HepG2 (cell line): ENCODE data around the gene TACC3. TPM values are rescaled to one million over a fixed set of nuclear protein-coding genes. Genes with fewer than 3 reads are reported as not detected.

Experiments
- ATAC-seq: fragments of 200-7000 bp; cut with Tn5 transposase; 3 replicates; pipeline ENCODE4 v1.9.1; 2020; ENCODE audit warnings: mild to moderate bottlenecking, moderate library complexity
- BruUV-seq: library from RNA; stranded (reverse); fragments of 400-500 nt; replicated peaks from 2 replicates; lab custom pipeline; 2021; lab: Mats Ljungman, UMichigan
- CTCF ChIA-PET: fragments of 300-600 bp; formaldehyde crosslinking; extraction: SDS; loops from one replicate; lab custom pipeline; 2021; ENCODE audit warnings: low total read pairs, inconsistent platforms, low intra/inter-chr PET ratio; lab: Yijun Ruan, JAX
- POLR2A ChIA-PET: fragments of 350-600 bp; sonication (Branson Sonifier 250); formaldehyde crosslinking; loops from one replicate; lab custom pipeline; 2020; ENCODE audit warnings: antibody characterized with exemption, inconsistent platforms; lab: Yijun Ruan, JAX
- DNase-seq: peaks from one replicate; pipeline ENCODE4 v3.0.0-alpha.2; 2015; ENCODE audit warnings: low spot score
- FAIRE-seq: peaks from 3 replicates; lab custom pipeline; 2011; peaks lifted over from hg19 to GRCh38; lab: Jason Lieb, UNC
- H2AFZ ChIP-seq: one replicate; pipeline ENCODE4 v1.6.1; 2011; ENCODE audit warnings: low read length, inconsistent platforms
- H3K27ac ChIP-seq: fragments of 300-600 bp; 3 replicates; pipeline ENCODE4 v1.8.0; 2011; ENCODE audit warnings: mixed run types, mild to moderate bottlenecking, mixed read lengths, low read length, inconsistent platforms; ENCODE audit not compliant: insufficient read depth; ENCODE audit errors: extremely low read length
- H3K27me3 ChIP-seq, 2 experiments: fragments of 200-600 bp in 1 of 2; 2 replicates in 1 of 2; 3 replicates in 1 of 2; pipeline versions ENCODE4 v1.6.0 to v1.8.0; 2011; ENCODE audit warnings: low read length in 2 of 2, mild to moderate bottlenecking in 2 of 2, moderate library complexity in 2 of 2, inconsistent platforms in 1 of 2; ENCODE audit not compliant: insufficient read depth in 2 of 2, control insufficient read depth in 1 of 2
- H3K36me3 ChIP-seq, 2 experiments: fragments of 200-600 bp in 1 of 2; replicated peaks in 1 of 2; 2 replicates in 1 of 2; 3 replicates in 1 of 2; pipeline versions ENCODE4 v1.5.1 to v1.8.0; 2011; ENCODE audit warnings: low read length in 2 of 2, inconsistent platforms in 1 of 2; ENCODE audit not compliant: insufficient read depth in 2 of 2, control insufficient read depth in 1 of 2
- H3K4me1 ChIP-seq: 2 replicates; pipeline ENCODE4 v1.5.1; 2012; ENCODE audit warnings: low read length, inconsistent platforms; ENCODE audit not compliant: insufficient read depth
- H3K4me2 ChIP-seq: 2 replicates; pipeline ENCODE4 v1.6.0; 2011; ENCODE audit warnings: low read depth, low read length, inconsistent platforms
- H3K4me3 ChIP-seq, 3 experiments: fragments of 200-600 bp in 1 of 3; sonication (generic), shearing (Covaris generic) in 1 of 3; replicated peaks in 1 of 3; 2 replicates each; pipeline ENCODE4 v1.5.1; 2011 to 2016; ENCODE audit warnings: low read length in 3 of 3, inconsistent platforms in 2 of 3, low read depth in 2 of 3, mild to moderate bottlenecking in 2 of 3, control low read depth in 1 of 3, mixed read lengths in 1 of 3; ENCODE audit not compliant: insufficient read depth in 1 of 3
- H3K79me2 ChIP-seq: one replicate; pipeline ENCODE4 v1.6.1; 2011; ENCODE audit warnings: low read length, inconsistent platforms; ENCODE audit not compliant: insufficient read depth
- H3K9ac ChIP-seq: 2 replicates; pipeline ENCODE4 v1.6.0; 2011; ENCODE audit warnings: mild to moderate bottlenecking, low read depth, low read length, inconsistent platforms; ENCODE audit not compliant: insufficient read depth
- H3K9me3 ChIP-seq: 2 replicates; pipeline ENCODE4 v1.5.1; 2012; ENCODE audit warnings: mild to moderate bottlenecking, low read length
- H4K20me1 ChIP-seq: 2 replicates; pipeline ENCODE4 v1.6.0; 2011; ENCODE audit warnings: inconsistent platforms, mild to moderate bottlenecking, low read length, moderate library complexity; ENCODE audit not compliant: insufficient read depth
- AGO2 ChIP-seq: fragments of 200-400 bp; formaldehyde crosslinking; optimal IDR thresholded peaks from 2 replicates; pipeline ENCODE3; 2017; ENCODE audit warnings: mild to moderate bottlenecking, low read depth, low read length, moderate library complexity
- AKAP8 ChIP-seq: sonication (generic); formaldehyde crosslinking; IDR thresholded peaks from 2 replicates; pipeline ENCODE4 v1.5.1; 2020; ENCODE audit warnings: mild to moderate bottlenecking, missing genetic modification reagents
- DR1 ChIP-seq: sonication (generic); formaldehyde crosslinking; IDR thresholded peaks from 2 replicates; pipeline ENCODE4 v1.8.0; 2021; ENCODE audit warnings: mild to moderate bottlenecking, missing genetic modification reagents, inconsistent platforms
- HNRNPL ChIP-seq: fragments of 200-400 bp; formaldehyde crosslinking; IDR thresholded peaks from 2 replicates; pipeline ENCODE4 v1.6.1; 2017; ENCODE audit warnings: mild to moderate bottlenecking, low read depth, low read length
- JARID2 ChIP-seq: sonication (generic); formaldehyde crosslinking; IDR thresholded peaks from 2 replicates; pipeline ENCODE4 v1.8.1; 2023; ENCODE audit warnings: missing genetic modification reagents, inconsistent platforms; ENCODE audit not compliant: insufficient replicate concordance
- RBFOX2 ChIP-seq: fragments of 200-400 bp; formaldehyde crosslinking; IDR thresholded peaks from 2 replicates; pipeline ENCODE4 v1.6.1; 2017; ENCODE audit warnings: low read depth, mild to moderate bottlenecking, low read length
- SRSF1 ChIP-seq: fragments of 200-400 bp; formaldehyde crosslinking; optimal IDR thresholded peaks from 2 replicates; pipeline ENCODE3; 2017; ENCODE audit warnings: mild to moderate bottlenecking, low read depth, low read length, moderate library complexity
- ZBTB7A ChIP-seq: sonication (generic); formaldehyde crosslinking; IDR thresholded peaks from 2 replicates; pipeline ENCODE4 v1.8.0; 2022; ENCODE audit warnings: mild to moderate bottlenecking, missing genetic modification reagents
- ZNF260 ChIP-seq: sonication (generic); formaldehyde crosslinking; IDR thresholded peaks from 2 replicates; pipeline ENCODE4 v1.4.0; 2020; ENCODE audit warnings: missing genetic modification reagents, low read depth, mild to moderate bottlenecking, borderline replicate concordance
- WGBS: methylation state at CpG from one replicate; pipeline ENCODE4 v1.1.6; 2017; ENCODE audit warnings: low lambda C conversion rate; 5-methylcytosine and 5-hydroxymethylcytosine counted together
- in situ Hi-C: cut with HindIII; loops from 2 replicates; pipeline ENCODE4 v1.10.0; 2017; ENCODE audit warnings: low pct_unique_long_range_greater_than_20kb; ENCODE audit not compliant: extremely low pct_ligation_motif_present
- intact Hi-C: fragments of 100-400 bp; cut with micrococcal nuclease; formaldehyde crosslinking; loops from one replicate; pipeline ENCODE4 v1.10.0; 2022; ENCODE audit not compliant: unreplicated experiment
- polyA plus RNA-seq, 8 experiments: library from polyadenylated mRNA; depleted of rRNA in 3 of 8; stranded (reverse) in 7 of 8; unstranded in 1 of 8; fragments of >200 nt; fragmentation: Illumina TruSeq in 4 of 8; extraction: Trizol in 4 of 8; gene quantifications; 2 replicates each; pipeline versions ENCODE4 v1.2.1 to v1.2.3, GENCODE V29; 2011 to 2016; ENCODE audit warnings: low read depth in 4 of 8, missing spikeins in 1 of 8, mixed read lengths in 1 of 8; ENCODE audit not compliant: insufficient read depth in 1 of 8
- total RNA-seq, 5 experiments: library from RNA; depleted of rRNA; stranded (reverse); fragments of >200 nt; fragmentation: Illumina TruSeq; extraction: Trizol; gene quantifications; 2 replicates each; pipeline ENCODE4 v1.2.3, GENCODE V29; 2016; ENCODE audit warnings: low read depth in 1 of 5
- TF ChIP-seq, protein P1 (sequence below): sonication (generic); formaldehyde crosslinking; IDR thresholded peaks from 2 replicates; pipeline ENCODE4 v1.4.0; 2020; ENCODE audit warnings: missing genetic modification reagents

TACC3 gene
- total and polyA plus RNA-seq, 2 of the 13 experiments (the other 11 are each of a cell fraction or from before 2014, with no cell fraction given) = 20.3 to 21.2 TPM

GRCh38 chr4:1743551-1743950, 22.2 kb downstream of the TACC3 start:
- TF ChIP-seq, protein P1, sequence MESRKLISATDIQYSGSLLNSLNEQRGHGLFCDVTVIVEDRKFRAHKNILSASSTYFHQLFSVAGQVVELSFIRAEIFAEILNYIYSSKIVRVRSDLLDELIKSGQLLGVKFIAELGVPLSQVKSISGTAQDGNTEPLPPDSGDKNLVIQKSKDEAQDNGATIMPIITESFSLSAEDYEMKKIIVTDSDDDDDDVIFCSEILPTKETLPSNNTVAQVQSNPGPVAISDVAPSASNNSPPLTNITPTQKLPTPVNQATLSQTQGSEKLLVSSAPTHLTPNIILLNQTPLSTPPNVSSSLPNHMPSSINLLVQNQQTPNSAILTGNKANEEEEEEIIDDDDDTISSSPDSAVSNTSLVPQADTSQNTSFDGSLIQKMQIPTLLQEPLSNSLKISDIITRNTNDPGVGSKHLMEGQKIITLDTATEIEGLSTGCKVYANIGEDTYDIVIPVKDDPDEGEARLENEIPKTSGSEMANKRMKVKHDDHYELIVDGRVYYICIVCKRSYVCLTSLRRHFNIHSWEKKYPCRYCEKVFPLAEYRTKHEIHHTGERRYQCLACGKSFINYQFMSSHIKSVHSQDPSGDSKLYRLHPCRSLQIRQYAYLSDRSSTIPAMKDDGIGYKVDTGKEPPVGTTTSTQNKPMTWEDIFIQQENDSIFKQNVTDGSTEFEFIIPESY (CRISPR knock-in tag) = peak; percentile 51; the same call in 1 of the 2 replicates
- TF ChIP-seq ZNF260 = no peak
- TF ChIP-seq JARID2 (CRISPR knock-in tag) = no peak
- no peaks in the 10 kb centered on the region for H3K79me2 ChIP-seq
- BruUV-seq = no TSS peak
- no peaks in the 10 kb centered on the region for H4K20me1 ChIP-seq
- intact Hi-C loops = no loop called here
- DNase-seq (no peak), FAIRE-seq (no peak), ATAC-seq (no peak)
- peaks cover under 1% of the 10 kb centered on the region; the same call in 1 of the 2 replicates for H3K9me3 ChIP-seq
- POLR2A ChIA-PET = interaction anchor here (1.5 to 5.7 kb wide), 2 partner anchors 52 to 65 kb away, joined by 3 to 45 read pairs; no protein-coding TSS in a partner anchor
- no peaks in the 10 kb centered on the region for H3K27me3 ChIP-seq
- H3K4me2 ChIP-seq = no peak overlapping the region
- peaks cover 48% of the 10 kb centered on the region for H3K4me1 ChIP-seq
- H3K27ac ChIP-seq = no peak overlapping the region
- WGBS = 92% methylated on average over 10 of the region's 12 CpGs
- no peak overlapping the region for H3K4me3 ChIP-seq
- in situ Hi-C loops = no loop called here
- H3K9ac ChIP-seq = no peak overlapping the region
- CTCF ChIA-PET = interaction anchor here (7.5 kb wide), 1 partner anchor 66 kb away, joined by 179 read pairs; no protein-coding TSS in a partner anchor
- H2AFZ ChIP-seq = no peak overlapping the region
- H3K36me3 ChIP-seq = peaks cover 22 to 42% of the 10 kb centered on the region in 2 experiments

DNA sequence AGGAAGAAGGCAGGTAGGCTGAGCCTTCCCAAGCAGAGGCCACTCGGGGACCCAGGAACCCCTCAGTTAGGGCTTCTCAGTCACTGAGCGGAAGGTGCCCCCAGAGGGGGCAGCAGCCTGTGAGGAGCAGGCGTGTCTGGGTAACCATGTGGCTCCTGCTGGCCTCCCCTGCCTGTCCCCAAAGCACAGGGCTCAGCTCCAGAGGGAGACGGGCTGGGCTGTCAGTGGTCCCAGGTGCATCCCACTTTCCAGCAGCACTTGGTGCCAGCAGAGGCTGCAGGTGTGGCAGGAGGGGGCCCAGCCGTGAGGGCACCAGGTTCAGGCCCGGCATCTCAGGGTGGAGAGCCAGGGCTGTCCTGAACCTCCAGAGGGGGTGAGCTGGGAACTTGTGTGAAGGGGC, 22.7 kb downstream of the TACC3 start:
- Histone ChIP-seq H3K36me3 (peaks cover 22 to 42% of the 10 kb centered on the region in 2 experiments), H3K4me2 (no peak overlapping the region), H3K4me1 (peaks cover 49% of the 10 kb centered on the region), H3K79me2 (no peaks in the 10 kb centered on the region), H3K27ac (no peak overlapping the region), H3K27me3 (no peaks in the 10 kb centered on the region), H3K9me3 (no peaks in the 10 kb centered on the region), H2AFZ (no peak overlapping the region), H3K9ac (no peak overlapping the region), H3K4me3 (no peak overlapping the region), H4K20me1 (no peaks in the 10 kb centered on the region)
- BruUV-seq = no TSS peak
- FAIRE-seq (no peak), ATAC-seq (no peak), DNase-seq (no peak)
- intact Hi-C loops = no loop called here
- WGBS = 80% methylated on average over 1 of the region's 6 CpGs
- ChIA-PET POLR2A (interaction anchor here (1.5 to 5.7 kb wide), 2 partner anchors 51 to 64 kb away, joined by 3 to 45 read pairs; no protein-coding TSS in a partner anchor), CTCF (interaction anchor here (7.5 kb wide), 1 partner anchor 66 kb away, joined by 179 read pairs; no protein-coding TSS in a partner anchor)
- peak; percentile 62; the same call in 1 of the 2 replicates for TF ChIP-seq AKAP8 (CRISPR knock-in tag)
- peak; percentile 42 for TF ChIP-seq SRSF1
- no peak for TF ChIP-seq ZBTB7A (CRISPR knock-in tag)
- TF ChIP-seq AGO2 = peak; percentile 90
- 0 out of 2 replicates have a peak, but pooled peaks have one; percentile 22 for TF ChIP-seq HNRNPL
- no peak for TF ChIP-seq DR1
- peak; percentile 60 for TF ChIP-seq RBFOX2
- in situ Hi-C loops = no loop called here
